CD4-positive, alpha-beta T cell treated with Interleukin-17A for 4 hours (primary cell): Measurements from ENCODE around the gene IRF2BP2.
"Not testable (repeated sequence)": the region's sequence is repeated elsewhere in the genome, so short reads cannot be mapped to it uniquely, and the experiment has no call there.

ENCODE experiments used
- DNase-seq: peaks from one replicate; pipeline ENCODE4 v3.0.0-alpha.2; 2020; ENCODE audit warnings: mixed read lengths

IRF2BP2 gene

GRCh38 chr1:234600418-234601281, 9.3 kb downstream of the IRF2BP2 start:
- DNase-seq: no peak

DNA sequence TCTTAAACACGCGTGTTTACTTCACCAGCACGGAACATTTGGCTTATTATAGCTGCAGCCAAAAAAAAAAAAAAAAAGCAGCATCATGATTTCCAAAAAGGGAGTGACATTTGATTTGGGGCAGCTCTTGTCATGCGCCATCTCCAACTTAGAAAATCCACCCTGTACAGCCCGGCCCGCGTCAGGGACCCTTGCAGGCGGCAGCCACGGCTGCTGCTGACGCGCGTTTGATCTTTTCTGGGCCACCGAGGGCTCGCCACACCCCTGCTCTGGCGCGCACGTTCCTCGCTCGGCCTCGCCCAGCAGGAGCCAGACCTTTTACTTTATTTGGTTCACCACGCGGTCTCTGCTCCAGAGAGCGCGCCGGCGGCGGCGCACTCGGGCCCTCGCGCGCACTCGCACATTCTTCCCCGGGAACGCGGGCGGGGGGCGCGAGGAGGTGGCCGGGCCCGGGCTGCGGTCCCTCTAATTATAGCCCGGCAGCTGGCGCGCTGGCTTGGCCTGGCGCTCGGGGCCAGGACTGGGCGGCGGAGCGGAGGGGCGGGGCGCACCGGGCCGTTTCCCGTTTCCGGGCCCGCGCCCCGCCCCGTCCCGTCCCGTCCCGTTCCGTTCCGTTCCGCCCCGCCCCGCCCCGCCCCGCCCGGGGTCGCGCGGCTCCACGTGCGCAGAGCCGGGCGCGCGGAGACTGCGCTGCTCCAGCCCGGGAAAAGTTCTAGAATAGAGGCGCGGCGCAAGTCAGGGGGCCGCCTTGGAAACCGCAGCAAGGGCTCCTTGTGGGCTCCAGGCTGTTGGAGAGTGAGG, 10.2 kb downstream of the IRF2BP2 start:
- DNase-seq: peak; percentile 81

GRCh38 chr1:234598974-234599616, 10.9 kb downstream of the IRF2BP2 start:
- no peak for DNase-seq

- peak; percentile 79 for DNase-seq
Observed at GRCh38 chr1:234597894-234598293, 12.1 kb downstream of the IRF2BP2 start.

DNA sequence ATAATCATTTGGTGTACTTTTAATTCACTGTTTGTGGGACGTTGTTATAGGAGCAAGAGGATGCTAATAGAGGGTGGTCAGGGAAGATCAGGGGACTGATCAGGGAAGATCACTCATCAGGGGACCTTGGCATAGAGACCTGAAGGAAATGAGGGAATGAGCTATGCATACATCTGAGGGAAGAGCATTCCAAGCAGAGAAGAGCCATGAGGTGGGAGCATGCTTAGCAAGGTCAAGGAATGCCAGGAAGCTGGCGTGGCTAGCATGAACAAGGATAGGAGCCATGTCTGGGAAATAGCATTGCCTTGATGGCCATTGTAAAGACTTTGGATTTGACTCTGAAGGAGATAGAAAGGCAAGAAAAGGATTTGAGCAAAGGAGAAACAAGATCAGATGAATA, 14.1 kb downstream of the IRF2BP2 start:
- DNase-seq: no peak

DNA sequence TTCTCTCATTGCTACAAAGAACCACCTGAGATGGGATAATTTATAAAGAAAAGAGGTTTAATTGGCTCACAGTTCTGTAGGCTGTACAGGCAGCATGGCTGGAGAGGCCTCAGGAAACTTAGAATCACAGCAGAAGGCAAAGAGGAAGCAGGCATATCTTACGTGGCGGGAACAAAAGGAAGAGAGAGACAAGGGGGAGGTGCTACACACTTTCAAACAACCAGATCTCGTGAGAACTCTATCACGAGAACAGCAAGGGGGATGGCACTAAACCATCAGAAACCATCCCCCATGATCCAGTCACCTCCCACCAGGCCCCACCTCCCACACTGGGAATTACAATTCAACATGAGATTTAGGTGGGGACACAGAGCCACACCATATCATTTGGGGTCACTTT, 15.4 kb downstream of the IRF2BP2 start:
- not testable (repeated sequence) for DNase-seq

DNA sequence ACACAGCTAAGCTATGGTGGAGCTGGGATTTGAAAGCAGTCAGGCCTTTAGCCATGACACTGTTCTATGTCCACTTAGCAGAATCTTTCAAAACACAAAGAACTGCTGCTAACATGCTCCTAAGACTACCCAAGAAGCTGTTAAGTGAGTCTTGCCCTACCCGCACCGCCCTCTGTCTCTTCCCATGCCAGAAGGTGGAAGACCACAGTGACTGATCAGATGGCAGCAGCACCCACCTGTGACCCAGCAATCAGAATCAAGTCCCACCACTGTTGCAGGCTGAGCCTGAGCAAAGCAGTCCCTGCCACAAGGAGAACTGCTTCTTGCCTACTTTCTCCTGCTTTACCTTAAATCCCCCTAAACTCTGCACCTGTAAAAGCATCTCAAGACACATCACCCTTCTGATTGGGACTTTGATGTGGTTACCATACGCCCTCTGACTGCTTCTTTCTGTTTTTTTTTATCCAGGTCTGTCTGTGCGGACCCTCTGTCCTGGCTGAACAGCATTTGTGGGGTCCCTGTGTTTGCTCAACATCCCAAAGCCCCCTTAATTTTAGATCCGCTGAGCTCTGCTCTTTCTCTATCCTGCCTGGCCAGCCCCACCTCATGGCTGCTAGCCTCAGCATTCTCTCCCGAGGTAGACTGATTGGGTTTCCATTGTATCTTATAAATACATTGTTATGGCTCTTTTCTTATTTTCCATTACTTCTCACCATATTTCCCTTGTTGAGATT, 16.0 kb downstream of the IRF2BP2 start:
- DNase-seq: no peak

GRCh38 chr1:234593109-234593508, 16.9 kb downstream of the IRF2BP2 start:
- DNase-seq: no peak

- DNase-seq: no peak
Observed at GRCh38 chr1:234592240-234592639, 17.7 kb downstream of the IRF2BP2 start.

- no peak for DNase-seq
Observed at GRCh38 chr1:234591131-234591530, 18.8 kb downstream of the IRF2BP2 start.

- no peak for DNase-seq
Observed at GRCh38 chr1:234589854-234590620, 19.9 kb downstream of the IRF2BP2 start.

DNA sequence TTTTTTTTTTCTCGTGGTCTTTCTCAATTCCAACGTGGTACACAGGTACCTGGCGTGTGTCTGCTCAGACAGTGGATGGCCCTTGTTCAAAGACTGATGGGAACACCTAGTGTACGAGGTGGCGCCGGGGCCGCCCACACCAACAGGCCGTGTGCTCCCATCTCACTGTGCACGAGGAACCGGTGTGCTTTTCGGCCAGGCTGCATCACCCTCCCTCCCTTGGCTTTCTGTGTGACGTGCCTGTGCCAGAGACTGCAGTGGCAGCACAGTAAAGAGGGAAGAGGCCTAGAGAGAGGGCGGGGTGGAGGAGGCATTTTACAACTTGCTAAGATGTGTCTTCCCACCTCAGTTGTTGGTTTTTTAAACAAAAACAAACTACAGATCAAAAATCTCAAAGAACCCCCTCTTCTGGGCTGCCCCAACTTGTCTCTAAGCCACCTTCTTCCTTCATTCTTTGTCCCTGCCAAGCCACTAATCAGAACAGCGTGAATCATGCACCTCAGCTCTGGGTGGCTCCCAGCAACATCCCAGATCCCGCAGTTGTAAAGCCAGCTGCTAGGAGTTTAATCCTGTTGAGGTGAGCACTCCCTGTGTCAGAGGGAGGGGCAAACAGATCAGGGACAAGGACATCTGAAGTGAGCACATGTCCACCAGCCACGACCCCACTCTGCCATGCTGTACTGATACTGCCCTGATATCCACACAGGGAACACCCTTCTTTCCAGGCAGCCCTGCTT, 20.7 kb downstream of the IRF2BP2 start:
- no peak for DNase-seq

- no peak for DNase-seq
Observed at GRCh38 chr1:234588386-234588785, 21.6 kb downstream of the IRF2BP2 start.

- DNase-seq: no peak
Observed at GRCh38 chr1:234586892-234587485, 23.0 kb downstream of the IRF2BP2 start.

DNA sequence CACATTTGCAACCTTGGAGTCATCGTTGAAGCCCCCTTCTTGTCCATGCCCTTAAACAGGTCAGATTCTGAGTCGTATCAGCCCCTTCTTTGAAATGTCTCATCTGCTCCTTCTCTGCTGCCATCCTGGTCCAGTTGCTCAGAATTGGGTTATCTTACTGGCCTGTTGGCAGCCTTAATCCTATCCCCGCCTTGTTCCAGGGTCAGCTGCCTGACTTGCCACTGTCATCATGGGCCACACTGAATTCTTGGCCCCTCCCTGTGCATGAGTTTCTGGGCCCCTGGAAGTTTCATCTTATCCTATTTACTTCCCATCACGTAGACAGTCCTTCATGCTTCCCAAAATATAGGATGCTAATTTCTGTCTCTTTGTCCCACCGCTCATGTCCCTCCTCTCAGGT, 23.7 kb downstream of the IRF2BP2 start:
- DNase-seq: no peak

GRCh38 chr1:234585330-234586055, 24.5 kb downstream of the IRF2BP2 start:
- DNase-seq: no peak

DNA sequence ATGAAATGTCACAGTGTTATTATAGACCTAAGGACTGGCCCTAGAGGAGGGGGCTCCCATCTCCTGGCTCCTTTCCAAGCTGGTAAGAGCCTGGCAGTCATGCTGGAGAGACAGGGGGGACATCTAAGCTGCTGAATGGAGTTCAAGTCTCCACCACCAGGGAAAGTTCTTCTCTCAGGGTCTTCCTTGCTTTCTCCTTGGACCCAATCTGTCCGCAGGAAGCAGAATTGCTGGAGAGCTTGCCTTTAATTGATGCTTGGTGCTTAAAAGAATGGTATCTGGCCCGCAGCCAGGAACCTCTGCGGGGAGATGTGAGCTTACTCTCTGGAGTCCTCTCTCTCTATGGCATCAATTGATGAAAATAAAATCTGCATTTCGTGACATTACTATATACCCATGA, 25.1 kb downstream of the IRF2BP2 start:
- DNase-seq: no peak

GRCh38 chr1:234584420-234584805, 25.6 kb downstream of the IRF2BP2 start:
- DNase-seq: no peak

DNA sequence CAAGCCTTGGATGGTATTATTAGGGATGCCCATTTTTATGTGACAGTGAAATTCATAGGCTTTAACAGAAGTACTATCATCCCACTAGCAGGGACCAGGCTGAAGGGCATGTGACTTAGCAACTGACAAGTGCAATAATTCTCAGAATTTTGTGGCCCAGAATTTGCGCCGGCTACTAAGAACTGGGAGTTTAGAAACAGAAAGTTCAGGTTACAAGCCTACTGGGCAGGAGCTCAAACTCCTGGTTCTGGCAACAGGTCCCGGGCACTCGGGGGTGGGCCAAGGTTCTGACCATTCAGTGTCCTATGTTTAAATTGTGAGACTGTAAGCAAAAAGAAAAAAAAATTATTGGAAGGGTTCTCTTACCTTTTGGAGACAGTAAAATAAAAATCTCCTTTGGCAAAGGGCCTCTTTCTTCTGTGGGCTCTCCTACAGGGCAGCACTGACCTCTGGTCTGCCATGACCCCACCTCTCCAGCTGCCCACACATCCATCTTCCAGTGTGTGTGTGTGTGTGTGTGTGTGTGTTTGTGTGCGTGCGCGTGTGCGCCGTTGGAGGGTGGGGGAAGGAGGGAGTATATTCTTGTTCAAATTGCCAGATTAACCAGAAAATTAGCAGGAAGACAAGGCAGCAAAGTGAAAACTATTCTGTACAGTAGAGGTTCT, 26.1 kb downstream of the IRF2BP2 start:
- DNase-seq: no peak
